MM.1S (cell line): Measurements from ENCODE around the gene ARHGAP33.

ENCODE experiments used
- CTCF ChIP-seq: fragments of 300-600 bp; sonication (generic); IDR thresholded peaks from 2 replicates; pipeline ENCODE4 v1.5.1; 2016; ENCODE audit warnings: antibody characterized with exemption, low read length, mixed read lengths
- EZH2phosphoT487 ChIP-seq: fragments of 300-600 bp; sonication (generic); IDR thresholded peaks from 2 replicates; pipeline ENCODE4 v1.6.1; 2018; ENCODE audit warnings: antibody characterized with exemption, low read length

- TF ChIP-seq EZH2phosphoT487 (no peak), CTCF (no peak)
Measured at GRCh38 chr19:35805526-35806102, 30.2 kb downstream of the ARHGAP33 start.
